ENCODE results near the gene YPEL5.
A peak's percentile ranks its signal among the peaks of the same experiment; 100 is the strongest.

Gene YPEL5

GRCh38 chr2:30177956-30178355 is 31.1 kb downstream of the YPEL5 start:
- Histone ChIP-seq H3K9me3 (ENCODE audit: severe bottlenecking) (no peaks in the 10 kb centered on the region), H3K4me3 (ENCODE audit: severe bottlenecking) (no peak overlapping the region), H3K27ac (ENCODE audit: poor library complexity, severe bottlenecking) (peak overlapping the region; percentile 26), H3K4me1 (ENCODE audit: insufficient read depth, poor library complexity, severe bottlenecking) (peaks cover 4% of the 10 kb centered on the region), H3K36me3 (ENCODE audit: low read depth) (no peaks in the 10 kb centered on the region), H3K27me3 (ENCODE audit: insufficient read depth, poor library complexity, severe bottlenecking) (no peaks in the 10 kb centered on the region)
- TF ChIP-seq CTCF (IDR thresholded peaks at IDR 0.05; ENCODE audit: poor library complexity, severe bottlenecking) = no peak
- ATAC-seq (ENCODE audit: low read depth) (no peak), DNase-seq (ENCODE audit: low spot score) (no peak)

- Histone ChIP-seq H3K27me3 (ENCODE audit: insufficient read depth, poor library complexity, severe bottlenecking) (no peaks in the 10 kb centered on the region), H3K4me1 (ENCODE audit: insufficient read depth, poor library complexity, severe bottlenecking) (peaks cover 4% of the 10 kb centered on the region), H3K4me3 (ENCODE audit: severe bottlenecking) (no peak overlapping the region), H3K36me3 (ENCODE audit: low read depth) (no peaks in the 10 kb centered on the region), H3K9me3 (ENCODE audit: severe bottlenecking) (no peaks in the 10 kb centered on the region), H3K27ac (ENCODE audit: poor library complexity, severe bottlenecking) (peak overlapping the region; percentile 26)
- ATAC-seq (ENCODE audit: low read depth) (peak; percentile 98), DNase-seq (ENCODE audit: low spot score) (no peak)
- no peak for TF ChIP-seq CTCF (IDR thresholded peaks at IDR 0.05; ENCODE audit: poor library complexity, severe bottlenecking)
Observed at GRCh38 chr2:30178618-30179434, 32.0 kb downstream of the YPEL5 start.

GRCh38 chr2:30179536-30179935 is 32.7 kb downstream of the YPEL5 start:
- H3K27me3 ChIP-seq (ENCODE audit: insufficient read depth, poor library complexity, severe bottlenecking) = no peaks in the 10 kb centered on the region
- no peak for DNase-seq (ENCODE audit: low spot score)
- no peak overlapping the region for H3K27ac ChIP-seq (ENCODE audit: poor library complexity, severe bottlenecking)
- peaks cover 4% of the 10 kb centered on the region for H3K4me1 ChIP-seq (ENCODE audit: insufficient read depth, poor library complexity, severe bottlenecking)
- TF ChIP-seq CTCF (IDR thresholded peaks at IDR 0.05; ENCODE audit: poor library complexity, severe bottlenecking) = no peak
- ATAC-seq (ENCODE audit: low read depth) = no peak
- no peak overlapping the region for H3K4me3 ChIP-seq (ENCODE audit: severe bottlenecking)
- H3K36me3 ChIP-seq (ENCODE audit: low read depth) = no peaks in the 10 kb centered on the region
- H3K9me3 ChIP-seq (ENCODE audit: severe bottlenecking) = no peaks in the 10 kb centered on the region

- no peaks in the 10 kb centered on the region for H3K36me3 ChIP-seq (ENCODE audit: low read depth)
- H3K4me3 ChIP-seq (ENCODE audit: severe bottlenecking) = no peak overlapping the region
- DNase-seq (ENCODE audit: low spot score) = no peak
- H3K4me1 ChIP-seq (ENCODE audit: insufficient read depth, poor library complexity, severe bottlenecking) = peaks cover 4% of the 10 kb centered on the region
- H3K27me3 ChIP-seq (ENCODE audit: insufficient read depth, poor library complexity, severe bottlenecking) = no peaks in the 10 kb centered on the region
- TF ChIP-seq CTCF (IDR thresholded peaks at IDR 0.05; ENCODE audit: poor library complexity, severe bottlenecking) = no peak
- no peak overlapping the region for H3K27ac ChIP-seq (ENCODE audit: poor library complexity, severe bottlenecking)
- H3K9me3 ChIP-seq (ENCODE audit: severe bottlenecking) = no peaks in the 10 kb centered on the region
- ATAC-seq (ENCODE audit: low read depth) = no peak
Observed at GRCh38 chr2:30180226-30180625, 33.4 kb downstream of the YPEL5 start.

- H3K4me1 ChIP-seq (ENCODE audit: insufficient read depth, poor library complexity, severe bottlenecking) = peaks cover 9% of the 10 kb centered on the region
- ATAC-seq (ENCODE audit: low read depth) (no peak), DNase-seq (ENCODE audit: low spot score) (no peak)
- H3K27me3 ChIP-seq (ENCODE audit: insufficient read depth, poor library complexity, severe bottlenecking) = no peaks in the 10 kb centered on the region
- no peaks in the 10 kb centered on the region for H3K9me3 ChIP-seq (ENCODE audit: severe bottlenecking)
- TF ChIP-seq CTCF (IDR thresholded peaks at IDR 0.05; ENCODE audit: poor library complexity, severe bottlenecking) = no peak
- H3K27ac ChIP-seq (ENCODE audit: poor library complexity, severe bottlenecking) = no peak overlapping the region
- no peak overlapping the region for H3K4me3 ChIP-seq (ENCODE audit: severe bottlenecking)
- no peaks in the 10 kb centered on the region for H3K36me3 ChIP-seq (ENCODE audit: low read depth)
Observed at GRCh38 chr2:30181176-30181575, 34.4 kb downstream of the YPEL5 start.
